ENCODE results near the gene ENPP7. TPM values are rescaled to one million over a fixed set of nuclear protein-coding genes. Genes with fewer than 3 reads are reported as not detected.

The ENPP7 gene
- total RNA-seq = not detected
- not detected for polyA plus RNA-seq
- long read RNA-seq, donor 1 = 0 reads
- long read RNA-seq, donor 2 = 0 reads
- long read RNA-seq, donor 3 = 0 reads
- long read RNA-seq, donor 4 = 0 reads

GRCh38 chr17:79730769-79731483, at the start of gene ENPP7:
ENPP7 (plus strand) TSS chr17:79730943; CDS start chr17:79731140, 197 bp downstream.
- Histone ChIP-seq H3K9me3 (ENCODE audit: control insufficient read depth, low read length) (no peaks in the 10 kb centered on the region), H3K4me3 (ENCODE audit: low read length) (no peak within 1 kb of the TSS), H3K27me3 (ENCODE audit: control insufficient read depth, insufficient read depth) (no peaks in the 10 kb centered on the region), H3K27ac (ENCODE audit: low read length) (no peak within 1 kb of the TSS), H3K4me1 (ENCODE audit: control insufficient read depth, insufficient read depth, low read length) (peaks cover 3% of the 10 kb centered on the region)
- 89% methylated on average over 33 of the region's 33 CpGs for WGBS
- intact Hi-C loops (cut with DNase I) = no loop called here
- DNase-seq = peak in 1 of 3 donors; percentile 25
- no peak for ATAC-seq

- Histone ChIP-seq H3K4me3 (ENCODE audit: low read length) (no peak overlapping the region), H3K4me1 (ENCODE audit: control insufficient read depth, insufficient read depth, low read length) (no peaks in the 10 kb centered on the region), H3K9me3 (ENCODE audit: control insufficient read depth, low read length) (no peaks in the 10 kb centered on the region), H3K27me3 (ENCODE audit: control insufficient read depth, insufficient read depth) (no peaks in the 10 kb centered on the region), H3K27ac (ENCODE audit: low read length) (no peak overlapping the region)
- 66% methylated on average over 14 of the region's 14 CpGs for WGBS
- intact Hi-C loops (cut with DNase I) = no loop called here
- no peak for ATAC-seq
- DNase-seq = peak in 1 of 3 donors; percentile 33
These were observed 49.6 kb upstream of the ENPP7 start for GRCh38 chr17:79681101-79681621.

- Histone ChIP-seq H3K4me1 (ENCODE audit: control insufficient read depth, insufficient read depth, low read length) (no peaks in the 10 kb centered on the region), H3K27ac (ENCODE audit: low read length) (no peak overlapping the region), H3K4me3 (ENCODE audit: low read length) (no peak overlapping the region), H3K27me3 (ENCODE audit: control insufficient read depth, insufficient read depth) (no peaks in the 10 kb centered on the region), H3K9me3 (ENCODE audit: control insufficient read depth, low read length) (no peaks in the 10 kb centered on the region)
- ATAC-seq (no peak), DNase-seq (no peak)
- intact Hi-C loops (cut with DNase I) = no loop called here
- WGBS = 64% methylated on average over 9 of the region's 9 CpGs
These were observed 49.0 kb upstream of the ENPP7 start for GRCh38 chr17:79681628-79682261.

GRCh38 chr17:79683365-79683764, 47.4 kb upstream of the ENPP7 start:
- H3K27ac ChIP-seq (ENCODE audit: low read length) = no peak overlapping the region
- DNase-seq (no peak), ATAC-seq (no peak)
- H3K9me3 ChIP-seq (ENCODE audit: control insufficient read depth, low read length) = no peaks in the 10 kb centered on the region
- no peak overlapping the region for H3K4me3 ChIP-seq (ENCODE audit: low read length)
- H3K27me3 ChIP-seq (ENCODE audit: control insufficient read depth, insufficient read depth) = no peaks in the 10 kb centered on the region
- intact Hi-C loops (cut with DNase I) = no loop called here
- no peaks in the 10 kb centered on the region for H3K4me1 ChIP-seq (ENCODE audit: control insufficient read depth, insufficient read depth, low read length)
- 90% methylated on average over 12 of the region's 12 CpGs for WGBS

GRCh38 chr17:79684132-79684985, 46.4 kb upstream of the ENPP7 start:
- peak in 1 of 3 donors; percentile 6 for DNase-seq
- intact Hi-C loops (cut with DNase I) = no loop called here
- Histone ChIP-seq H3K27me3 (ENCODE audit: control insufficient read depth, insufficient read depth) (no peaks in the 10 kb centered on the region), H3K4me1 (ENCODE audit: control insufficient read depth, insufficient read depth, low read length) (no peaks in the 10 kb centered on the region), H3K27ac (ENCODE audit: low read length) (no peak overlapping the region), H3K4me3 (ENCODE audit: low read length) (no peak overlapping the region), H3K9me3 (ENCODE audit: control insufficient read depth, low read length) (no peaks in the 10 kb centered on the region)
- WGBS = 72% methylated on average over 29 of the region's 29 CpGs
- ATAC-seq = no peak

- ATAC-seq (peak in 1 of 2 donors; percentile 13), DNase-seq (peak in 1 of 3 donors; percentile 28)
- no peak overlapping the region for H3K4me3 ChIP-seq (ENCODE audit: low read length)
- no peak overlapping the region for H3K27ac ChIP-seq (ENCODE audit: low read length)
- WGBS = 54% methylated on average over 9 of the region's 9 CpGs
- H3K4me1 ChIP-seq (ENCODE audit: control insufficient read depth, insufficient read depth, low read length) = no peaks in the 10 kb centered on the region
- no peaks in the 10 kb centered on the region for H3K9me3 ChIP-seq (ENCODE audit: control insufficient read depth, low read length)
- intact Hi-C loops (cut with DNase I) = no loop called here
- no peaks in the 10 kb centered on the region for H3K27me3 ChIP-seq (ENCODE audit: control insufficient read depth, insufficient read depth)
These were observed 45.6 kb upstream of the ENPP7 start for GRCh38 chr17:79685121-79685520.

- no peaks in the 10 kb centered on the region for H3K9me3 ChIP-seq (ENCODE audit: control insufficient read depth, low read length)
- ATAC-seq (no peak), DNase-seq (peak in 1 of 3 donors; percentile 23)
- intact Hi-C loops (cut with DNase I) = no loop called here
- 85% methylated on average over 17 of the region's 17 CpGs for WGBS
- H3K27ac ChIP-seq (ENCODE audit: low read length) = no peak overlapping the region
- no peaks in the 10 kb centered on the region for H3K27me3 ChIP-seq (ENCODE audit: control insufficient read depth, insufficient read depth)
- H3K4me1 ChIP-seq (ENCODE audit: control insufficient read depth, insufficient read depth, low read length) = no peaks in the 10 kb centered on the region
- H3K4me3 ChIP-seq (ENCODE audit: low read length) = no peak overlapping the region
These were observed 44.3 kb upstream of the ENPP7 start for GRCh38 chr17:79686476-79686875.

GRCh38 chr17:79690466-79690865, 40.3 kb upstream of the ENPP7 start:
- Histone ChIP-seq H3K9me3 (ENCODE audit: control insufficient read depth, low read length) (no peaks in the 10 kb centered on the region), H3K27me3 (ENCODE audit: control insufficient read depth, insufficient read depth) (no peaks in the 10 kb centered on the region), H3K4me1 (ENCODE audit: control insufficient read depth, insufficient read depth, low read length) (peaks cover 3% of the 10 kb centered on the region), H3K4me3 (ENCODE audit: low read length) (no peak overlapping the region), H3K27ac (ENCODE audit: low read length) (no peak overlapping the region)
- WGBS = 46% methylated on average over 10 of the region's 10 CpGs
- DNase-seq = peak in 2 of 3 donors; percentile 46 to 49
- ATAC-seq = no peak
- intact Hi-C loops (cut with DNase I) = no loop called here

GRCh38 chr17:79690988-79691836, 39.5 kb upstream of the ENPP7 start:
- 79% methylated on average over 21 of the region's 21 CpGs for WGBS
- Histone ChIP-seq H3K27ac (ENCODE audit: low read length) (no peak overlapping the region), H3K4me1 (ENCODE audit: control insufficient read depth, insufficient read depth, low read length) (peaks cover 3% of the 10 kb centered on the region), H3K27me3 (ENCODE audit: control insufficient read depth, insufficient read depth) (no peaks in the 10 kb centered on the region), H3K4me3 (ENCODE audit: low read length) (no peak overlapping the region), H3K9me3 (ENCODE audit: control insufficient read depth, low read length) (no peaks in the 10 kb centered on the region)
- intact Hi-C loops (cut with DNase I) = no loop called here
- DNase-seq (peak in 2 of 3 donors; percentile 32 to 41), ATAC-seq (peak in 1 of 2 donors; percentile 4)

GRCh38 chr17:79691931-79692330, 38.8 kb upstream of the ENPP7 start:
- peak; percentile 50 to 80 (median 80) for DNase-seq

More at GRCh38 chr17:79691931-79692330, 38.8 kb upstream of the ENPP7 start:
- 16% methylated on average over 9 of the region's 9 CpGs for WGBS
- no peaks in the 10 kb centered on the region for H3K9me3 ChIP-seq (ENCODE audit: control insufficient read depth, low read length)
- intact Hi-C loops (cut with DNase I) = no loop called here
- no peak overlapping the region for H3K4me3 ChIP-seq (ENCODE audit: low read length)
- ATAC-seq = peak; percentile 61 to 63
- no peaks in the 10 kb centered on the region for H3K27me3 ChIP-seq (ENCODE audit: control insufficient read depth, insufficient read depth)
- no peak overlapping the region for H3K27ac ChIP-seq (ENCODE audit: low read length)
- H3K4me1 ChIP-seq (ENCODE audit: control insufficient read depth, insufficient read depth, low read length) = peaks cover 3% of the 10 kb centered on the region
